ENCODE measurements around the gene TMEM69. TPM values are rescaled to one million over a fixed set of nuclear protein-coding genes. Genes with fewer than 3 reads are reported as not detected.

TMEM69 gene, protein sequence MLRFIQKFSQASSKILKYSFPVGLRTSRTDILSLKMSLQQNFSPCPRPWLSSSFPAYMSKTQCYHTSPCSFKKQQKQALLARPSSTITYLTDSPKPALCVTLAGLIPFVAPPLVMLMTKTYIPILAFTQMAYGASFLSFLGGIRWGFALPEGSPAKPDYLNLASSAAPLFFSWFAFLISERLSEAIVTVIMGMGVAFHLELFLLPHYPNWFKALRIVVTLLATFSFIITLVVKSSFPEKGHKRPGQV
- 21.6 and 71.6 TPM in 2 replicates for total RNA-seq (2014; rRNA removed; shearing (Covaris generic); ENCODE audit: low replicate concordance)

DNA sequence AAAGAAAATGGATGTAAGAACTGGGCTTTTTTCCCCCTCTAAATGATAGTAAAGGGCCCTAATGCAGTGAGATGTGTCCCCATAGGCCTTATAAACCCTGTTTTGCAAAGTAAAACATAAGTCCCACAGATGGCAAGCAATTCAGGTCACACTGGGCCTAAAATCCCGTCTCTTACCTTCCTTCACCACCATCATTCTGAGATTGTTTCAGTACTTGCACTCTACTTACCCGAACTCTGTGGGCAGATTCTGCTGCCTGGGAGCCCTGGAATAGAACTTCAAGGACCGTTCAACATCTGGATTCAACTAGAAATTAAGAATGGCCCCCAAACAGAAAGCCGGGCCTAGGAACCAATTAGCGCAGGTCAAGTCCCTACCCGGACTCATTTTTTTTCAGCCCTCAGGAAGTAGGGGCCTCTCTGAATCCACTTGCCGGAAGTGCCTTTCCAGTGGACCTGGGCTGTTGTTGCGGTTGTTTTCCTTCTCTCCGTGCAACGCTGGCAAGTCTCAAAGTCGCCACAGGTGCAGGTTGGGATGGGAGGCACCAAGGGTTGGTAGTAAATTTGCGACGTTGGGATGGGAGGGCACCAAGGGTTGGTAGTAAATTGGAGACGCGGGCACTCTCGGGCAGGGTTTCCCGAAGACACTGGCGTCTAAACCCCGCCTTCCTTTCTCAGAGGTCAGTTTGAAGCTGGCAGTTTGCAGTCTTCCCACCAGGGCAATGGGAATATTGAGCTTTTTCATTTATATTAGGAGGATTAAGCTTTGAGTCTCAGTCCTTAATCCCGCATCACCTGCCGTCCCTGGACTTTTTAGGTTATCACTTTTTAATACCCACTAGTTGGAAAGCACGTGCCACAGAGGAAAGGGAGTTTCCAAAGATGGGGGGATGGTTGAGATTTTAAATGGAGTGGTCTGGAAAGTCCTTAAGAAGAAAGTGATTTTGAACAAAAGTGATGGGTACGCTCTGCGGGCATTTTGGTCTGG, at the start of gene TMEM69:
TMEM69 (plus strand) TSS at position 428 of the 987 bp plus-strand sequence. CDS start 2,888 bp downstream, outside the sequence.
- DNase-seq (ENCODE audit: low read depth): peak; percentile 89
- in situ Hi-C loops (cut with HindIII; ENCODE audit: low pct_unique_long_range_greater_than_20kb, low sequenced_read_pairs): loop anchor here (25.0 kb wide), 1 partner anchor 124 kb away; the partner anchor contains the start of gene MAST2

- in situ Hi-C loops (cut with HindIII; ENCODE audit: low pct_unique_long_range_greater_than_20kb, low sequenced_read_pairs): no loop called here
- no peak for DNase-seq (ENCODE audit: low read depth)
Observed at GRCh38 chr1:45640293-45640692, 47.7 kb upstream of the TMEM69 start.

- no peak for DNase-seq (ENCODE audit: low read depth)
- in situ Hi-C loops (cut with HindIII; ENCODE audit: low pct_unique_long_range_greater_than_20kb, low sequenced_read_pairs): no loop called here
Observed at GRCh38 chr1:45643321-45643720, 44.7 kb upstream of the TMEM69 start.

DNA sequence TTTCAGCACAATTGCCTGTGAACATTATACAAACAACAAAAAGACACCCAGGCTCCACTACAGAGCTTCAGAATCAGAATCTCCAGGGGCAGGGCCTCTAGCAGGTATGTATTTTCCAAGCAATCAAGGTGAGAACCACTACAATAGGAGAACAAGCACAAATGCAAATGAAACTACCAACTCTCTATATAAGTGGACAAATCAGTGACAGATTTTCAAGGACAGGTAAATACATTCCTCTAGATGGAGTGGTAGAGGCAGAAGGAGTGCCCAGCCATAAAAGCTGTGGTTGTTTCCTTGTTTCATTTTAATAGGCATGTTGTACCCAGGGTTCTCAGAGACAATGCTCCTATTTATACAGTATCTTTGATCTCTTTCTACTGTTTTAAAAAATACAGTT, 44.0 kb upstream of the TMEM69 start:
- in situ Hi-C loops (cut with HindIII; ENCODE audit: low pct_unique_long_range_greater_than_20kb, low sequenced_read_pairs): no loop called here
- peak; percentile 47 for DNase-seq (ENCODE audit: low read depth)

- no peak for DNase-seq (ENCODE audit: low read depth)
- in situ Hi-C loops (cut with HindIII; ENCODE audit: low pct_unique_long_range_greater_than_20kb, low sequenced_read_pairs): no loop called here
Observed at GRCh38 chr1:45644661-45645060, 43.3 kb upstream of the TMEM69 start.

DNA sequence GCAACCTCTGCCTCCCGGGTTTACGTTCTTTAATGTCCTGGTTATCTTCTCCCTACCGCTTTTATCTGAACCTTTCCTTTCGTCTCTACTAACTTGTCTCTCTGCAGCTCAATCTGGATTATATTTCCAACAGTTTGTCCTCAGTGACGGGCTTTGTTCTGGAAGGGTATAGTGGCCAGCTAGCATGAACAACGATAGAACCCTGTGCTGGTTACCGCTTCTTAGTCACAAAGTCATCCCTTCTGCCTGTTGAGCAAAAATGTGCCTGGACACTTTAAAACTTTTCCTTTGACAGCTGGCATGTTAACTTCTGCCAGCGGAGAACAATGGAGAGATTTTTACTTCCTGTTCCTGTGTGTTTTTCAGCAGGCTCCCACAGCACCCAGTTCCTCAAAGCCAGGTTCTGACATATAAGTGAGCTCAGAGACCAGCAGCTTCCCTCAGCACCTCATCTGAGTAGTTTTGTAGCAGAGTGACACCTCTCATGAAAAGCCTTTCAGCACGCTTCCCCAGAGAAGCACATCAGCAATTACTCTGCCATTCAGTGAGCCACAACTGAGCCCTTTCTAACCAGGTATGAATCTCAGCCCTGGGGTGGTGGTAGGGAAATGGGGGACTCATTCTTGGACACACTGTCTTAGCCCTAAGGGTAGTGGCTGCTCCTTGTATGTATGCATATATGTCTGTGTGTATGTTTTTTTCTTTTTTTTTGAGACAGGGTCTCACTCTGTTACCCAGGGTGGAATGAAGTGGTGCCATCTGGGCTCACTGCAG, 40.5 kb upstream of the TMEM69 start:
- no peak for DNase-seq (ENCODE audit: low read depth)
- in situ Hi-C loops (cut with HindIII; ENCODE audit: low pct_unique_long_range_greater_than_20kb, low sequenced_read_pairs): no loop called here

GRCh38 chr1:45654540-45655280, 33.3 kb upstream of the TMEM69 start:
- no peak for DNase-seq (ENCODE audit: low read depth)
- in situ Hi-C loops (cut with HindIII; ENCODE audit: low pct_unique_long_range_greater_than_20kb, low sequenced_read_pairs): no loop called here

- in situ Hi-C loops (cut with HindIII; ENCODE audit: low pct_unique_long_range_greater_than_20kb, low sequenced_read_pairs): no loop called here
- no peak for DNase-seq (ENCODE audit: low read depth)
Observed at GRCh38 chr1:45656573-45657226, 31.3 kb upstream of the TMEM69 start.

DNA sequence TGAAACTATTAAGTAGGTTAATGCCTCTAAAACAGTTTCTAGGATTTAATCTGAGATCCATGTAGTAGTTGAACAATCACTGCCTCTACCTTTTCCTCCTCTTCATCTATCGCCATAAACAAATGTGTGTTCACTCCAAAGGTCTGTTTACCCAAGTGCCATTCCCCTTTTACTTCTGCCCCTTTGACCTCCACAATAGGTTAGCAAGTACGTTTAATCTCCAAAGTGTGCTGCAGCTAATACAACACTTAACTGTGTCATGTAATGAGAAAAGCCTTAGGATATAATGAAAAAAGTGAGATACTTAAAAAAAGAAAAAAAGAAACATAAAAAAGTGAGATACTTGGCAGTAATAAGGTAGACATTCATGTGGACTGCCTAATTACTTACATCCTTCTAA, 29.8 kb upstream of the TMEM69 start:
- no peak for DNase-seq (ENCODE audit: low read depth)
- in situ Hi-C loops (cut with HindIII; ENCODE audit: low pct_unique_long_range_greater_than_20kb, low sequenced_read_pairs): no loop called here

DNA sequence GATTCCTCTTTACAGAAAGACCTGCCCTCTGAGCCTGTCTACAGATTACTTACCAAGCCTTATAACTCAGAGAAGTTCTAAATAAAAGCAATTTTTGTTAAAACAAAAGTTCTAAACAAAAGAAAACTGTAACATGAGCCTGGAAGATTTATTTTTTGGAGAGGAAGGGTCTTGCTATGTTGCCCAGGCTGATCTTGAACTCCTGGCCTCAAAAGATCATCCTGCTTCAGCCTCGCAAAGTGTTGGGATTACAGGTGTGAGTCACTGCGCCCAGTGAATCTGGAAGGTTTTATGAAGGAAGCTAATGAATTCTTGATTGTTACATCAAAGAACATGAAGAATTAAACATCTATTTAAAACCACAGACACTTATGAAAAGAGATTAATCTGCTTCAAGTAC, 28.8 kb upstream of the TMEM69 start:
- no peak for DNase-seq (ENCODE audit: low read depth)
- in situ Hi-C loops (cut with HindIII; ENCODE audit: low pct_unique_long_range_greater_than_20kb, low sequenced_read_pairs): no loop called here

GRCh38 chr1:45660336-45660735, 27.6 kb upstream of the TMEM69 start:
- DNase-seq (ENCODE audit: low read depth): no peak
- in situ Hi-C loops (cut with HindIII; ENCODE audit: low pct_unique_long_range_greater_than_20kb, low sequenced_read_pairs): no loop called here

- DNase-seq (ENCODE audit: low read depth): no peak
- in situ Hi-C loops (cut with HindIII; ENCODE audit: low pct_unique_long_range_greater_than_20kb, low sequenced_read_pairs): no loop called here
Observed at GRCh38 chr1:45666836-45667235, 21.1 kb upstream of the TMEM69 start.

DNA sequence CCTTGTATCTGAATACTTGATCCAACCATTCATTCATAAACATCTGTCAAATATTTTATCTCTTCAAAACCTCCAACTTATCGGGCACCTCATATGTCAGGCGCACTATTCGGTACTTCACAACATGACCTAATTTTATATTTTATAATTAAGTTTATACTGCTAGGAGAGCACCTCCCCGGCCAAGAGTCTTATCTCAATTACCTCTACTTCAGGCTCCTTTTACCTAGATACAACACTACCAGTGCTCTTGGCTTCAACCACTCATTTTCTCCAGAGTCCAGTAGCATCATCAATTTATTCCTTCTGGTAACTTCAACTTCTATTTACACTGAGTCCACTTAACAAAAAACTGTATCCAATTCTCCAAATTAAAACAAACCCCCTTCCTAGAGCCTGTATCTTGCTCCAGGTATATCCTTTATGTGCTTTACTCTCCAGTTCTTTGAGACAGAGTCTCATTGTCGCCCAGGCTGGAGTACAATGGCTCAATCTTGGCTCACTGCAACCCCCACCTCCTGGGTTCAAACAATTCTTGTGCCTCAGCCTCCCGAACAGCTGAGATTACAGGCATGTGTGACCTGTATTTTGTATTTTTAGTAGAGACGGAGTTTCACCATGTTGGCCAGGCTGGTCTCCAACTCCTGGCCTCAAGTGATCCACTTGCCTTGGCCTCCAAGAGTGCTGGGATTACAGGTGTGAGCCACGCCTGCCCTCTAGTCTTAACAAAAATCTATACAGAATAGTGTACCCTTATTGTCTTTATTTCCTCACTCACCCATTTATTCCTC, 20.5 kb upstream of the TMEM69 start:
- no peak for DNase-seq (ENCODE audit: low read depth)
- in situ Hi-C loops (cut with HindIII; ENCODE audit: low pct_unique_long_range_greater_than_20kb, low sequenced_read_pairs): no loop called here

DNA sequence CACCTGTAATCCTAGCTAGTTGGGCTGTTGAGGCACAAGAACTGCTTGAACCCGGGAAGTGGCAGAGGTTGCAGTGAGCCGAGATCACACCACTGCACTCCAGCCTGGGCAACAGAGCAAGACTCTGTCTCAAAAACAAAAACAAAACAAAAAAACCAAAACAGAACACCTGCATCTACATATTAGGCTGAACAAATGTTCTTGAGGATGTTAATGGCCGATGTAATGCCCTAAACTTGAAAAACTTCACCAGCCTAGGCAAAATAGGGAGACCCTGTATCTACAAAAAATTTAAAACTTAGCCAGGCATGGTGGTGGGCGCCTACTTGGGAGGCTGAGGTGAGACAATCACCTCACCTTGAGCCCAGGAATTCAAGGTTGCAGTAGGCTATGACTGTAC, 19.5 kb upstream of the TMEM69 start:
- no peak for DNase-seq (ENCODE audit: low read depth)
- in situ Hi-C loops (cut with HindIII; ENCODE audit: low pct_unique_long_range_greater_than_20kb, low sequenced_read_pairs): no loop called here

- in situ Hi-C loops (cut with HindIII; ENCODE audit: low pct_unique_long_range_greater_than_20kb, low sequenced_read_pairs): no loop called here
- no peak for DNase-seq (ENCODE audit: low read depth)
Observed at GRCh38 chr1:45669379-45669778, 18.6 kb upstream of the TMEM69 start.

GRCh38 chr1:45669859-45670655, 17.9 kb upstream of the TMEM69 start:
- in situ Hi-C loops (cut with HindIII; ENCODE audit: low pct_unique_long_range_greater_than_20kb, low sequenced_read_pairs): no loop called here
- DNase-seq (ENCODE audit: low read depth): no peak
